Measurements from ENCODE around the gene RPL21. TPM values are rescaled to one million over a fixed set of nuclear protein-coding genes. Genes with fewer than 3 reads are reported as not detected.

The RPL21 gene
- total RNA-seq, 1 experiment from 2014 or later, result 986 TPM

DNA sequence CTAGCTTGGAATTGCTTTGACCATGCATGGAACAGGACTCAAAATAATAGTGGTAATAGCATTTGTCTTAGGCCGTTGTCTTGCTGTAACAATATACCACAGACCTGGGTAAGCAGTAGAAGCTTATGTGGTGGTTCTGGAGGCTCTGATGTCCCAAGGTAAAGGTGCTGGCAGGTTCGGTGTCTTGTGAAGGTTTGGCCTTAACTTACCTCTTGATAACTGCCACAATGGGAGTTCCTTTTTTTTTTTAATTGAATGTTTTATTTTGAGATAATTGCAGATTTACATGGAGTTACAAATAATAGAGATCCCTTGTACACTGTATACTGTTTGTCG is 5.8 kb downstream of the RPL21 start:
- peaks cover 62% of the 10 kb centered on the region for H3K36me3 ChIP-seq (ENCODE audit: insufficient read depth, low read length, poor library complexity, severe bottlenecking)
- no peaks in the 10 kb centered on the region for H3K4me1 ChIP-seq (ENCODE audit: insufficient read depth, low read length, poor library complexity, severe bottlenecking)
- no peak overlapping the region for H3K4me3 ChIP-seq (ENCODE audit: low read depth, low read length, poor library complexity, severe bottlenecking)
- H3K27me3 ChIP-seq (replicated peaks; ENCODE audit: insufficient read depth, low read depth, low read length, poor library complexity), result no peaks in the 10 kb centered on the region
- no peak for DNase-seq (ENCODE audit: low spot score)
- no peak overlapping the region for H3K27ac ChIP-seq (ENCODE audit: low read depth, low read length, poor library complexity, severe bottlenecking)
- BruUV-seq (replicated peaks), result no TSS peak
- no peaks in the 10 kb centered on the region for H3K9me3 ChIP-seq (ENCODE audit: low read depth, low read length, poor library complexity, severe bottlenecking)
- ChIA-PET POLR2A (ENCODE audit: low non-redundant PET) (no interaction called here), CTCF (no interaction called here)
- no peak for TF ChIP-seq EZH2 (IDR thresholded peaks at IDR 0.05; ENCODE audit: borderline replicate concordance, low read depth, low read length, poor library complexity, severe bottlenecking)
- TF ChIP-seq, protein P1, sequence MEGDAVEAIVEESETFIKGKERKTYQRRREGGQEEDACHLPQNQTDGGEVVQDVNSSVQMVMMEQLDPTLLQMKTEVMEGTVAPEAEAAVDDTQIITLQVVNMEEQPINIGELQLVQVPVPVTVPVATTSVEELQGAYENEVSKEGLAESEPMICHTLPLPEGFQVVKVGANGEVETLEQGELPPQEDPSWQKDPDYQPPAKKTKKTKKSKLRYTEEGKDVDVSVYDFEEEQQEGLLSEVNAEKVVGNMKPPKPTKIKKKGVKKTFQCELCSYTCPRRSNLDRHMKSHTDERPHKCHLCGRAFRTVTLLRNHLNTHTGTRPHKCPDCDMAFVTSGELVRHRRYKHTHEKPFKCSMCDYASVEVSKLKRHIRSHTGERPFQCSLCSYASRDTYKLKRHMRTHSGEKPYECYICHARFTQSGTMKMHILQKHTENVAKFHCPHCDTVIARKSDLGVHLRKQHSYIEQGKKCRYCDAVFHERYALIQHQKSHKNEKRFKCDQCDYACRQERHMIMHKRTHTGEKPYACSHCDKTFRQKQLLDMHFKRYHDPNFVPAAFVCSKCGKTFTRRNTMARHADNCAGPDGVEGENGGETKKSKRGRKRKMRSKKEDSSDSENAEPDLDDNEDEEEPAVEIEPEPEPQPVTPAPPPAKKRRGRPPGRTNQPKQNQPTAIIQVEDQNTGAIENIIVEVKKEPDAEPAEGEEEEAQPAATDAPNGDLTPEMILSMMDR (conservative IDR thresholded peaks at IDR 0.05; ENCODE audit: low read depth, low read length), result no peak
- intact Hi-C loops (cut with micrococcal nuclease; ENCODE audit: unreplicated experiment), result no loop called here

DNA sequence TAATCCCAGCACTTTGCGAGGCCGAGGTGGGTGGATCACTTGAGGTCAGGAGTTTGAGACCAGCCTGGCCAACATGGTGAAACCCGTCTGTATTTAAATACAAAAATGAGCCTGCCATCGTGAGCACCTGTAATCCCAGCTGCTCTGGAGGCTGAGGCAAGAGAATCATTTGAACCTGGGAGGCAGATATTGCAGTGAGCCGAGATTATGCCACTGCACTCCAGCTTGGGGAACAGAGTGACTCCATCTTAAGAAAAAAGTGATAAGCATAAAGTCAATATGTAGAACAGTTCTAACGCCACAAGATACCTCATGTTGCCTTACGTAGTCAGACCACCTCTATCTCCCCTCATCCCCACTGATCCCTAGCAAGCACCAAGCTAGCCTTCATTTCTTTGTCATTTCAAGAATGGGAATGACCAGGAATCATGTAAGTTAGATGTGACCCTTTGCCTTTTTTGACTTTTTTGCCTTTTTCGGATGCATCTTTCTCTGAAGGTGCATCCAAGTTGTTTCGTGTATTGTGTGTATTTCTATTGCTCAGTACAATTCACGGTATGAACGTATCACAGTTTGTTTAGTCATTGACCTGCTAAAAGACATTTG is 6.4 kb downstream of the RPL21 start:
- CTCF ChIA-PET, result no interaction called here
- intact Hi-C loops (cut with micrococcal nuclease; ENCODE audit: unreplicated experiment), result no loop called here

DNA sequence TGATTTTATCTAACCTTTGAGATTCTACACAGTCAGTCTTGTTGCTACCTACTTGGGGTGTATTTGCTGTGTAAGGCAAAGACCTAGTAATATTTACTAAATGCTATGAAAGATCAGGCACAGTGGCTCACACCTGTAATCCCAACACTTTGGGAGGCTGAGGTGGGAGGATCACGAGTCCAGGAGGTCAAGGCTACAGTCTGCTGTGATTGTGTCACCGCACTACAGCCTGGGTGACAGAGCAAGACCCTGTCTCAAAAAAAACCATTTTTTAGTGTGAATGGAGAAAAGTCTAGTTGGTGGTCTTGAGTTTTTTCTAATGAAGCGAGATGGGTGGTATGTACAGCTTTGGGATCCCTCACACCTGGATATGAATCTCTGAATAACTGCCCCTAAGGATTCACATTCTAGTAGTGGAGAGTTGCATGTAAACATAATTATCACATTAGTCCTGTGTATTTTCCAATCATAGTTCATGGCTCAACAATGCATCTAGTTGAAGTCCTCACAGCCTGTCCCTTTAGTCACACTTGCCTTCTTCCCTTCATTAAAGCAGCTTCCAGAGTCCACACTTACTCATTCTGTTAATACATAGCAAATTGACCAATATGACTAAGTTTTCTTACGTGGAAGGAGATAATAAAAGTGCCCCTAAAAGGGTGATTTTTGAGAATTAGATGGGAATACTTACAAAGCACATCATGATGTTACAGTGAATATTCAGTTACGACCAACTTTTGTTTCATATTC is 7.5 kb downstream of the RPL21 start:
- CTCF ChIA-PET, result no interaction called here
- intact Hi-C loops (cut with micrococcal nuclease; ENCODE audit: unreplicated experiment), result no loop called here
- Histone ChIP-seq H3K36me3 (ENCODE audit: insufficient read depth, low read length, poor library complexity, severe bottlenecking) (peaks cover 55% of the 10 kb centered on the region), H3K9me3 (ENCODE audit: low read depth, low read length, poor library complexity, severe bottlenecking) (no peaks in the 10 kb centered on the region), H3K4me1 (ENCODE audit: insufficient read depth, low read length, poor library complexity, severe bottlenecking) (no peaks in the 10 kb centered on the region), H3K4me3 (ENCODE audit: low read depth, low read length, poor library complexity, severe bottlenecking) (no peak overlapping the region), H3K27me3 (replicated peaks; ENCODE audit: insufficient read depth, low read depth, low read length, poor library complexity) (no peaks in the 10 kb centered on the region), H3K27ac (ENCODE audit: low read depth, low read length, poor library complexity, severe bottlenecking) (peak overlapping the region; percentile 16)
- TF ChIP-seq, protein P1 (conservative IDR thresholded peaks at IDR 0.05; ENCODE audit: low read depth, low read length), result no peak
- no peak for TF ChIP-seq EZH2 (IDR thresholded peaks at IDR 0.05; ENCODE audit: borderline replicate concordance, low read depth, low read length, poor library complexity, severe bottlenecking)
- POLR2A ChIA-PET (ENCODE audit: low non-redundant PET), result no interaction called here
- no TSS peak for BruUV-seq (replicated peaks)
- no peak for DNase-seq (ENCODE audit: low spot score)

More for the DNA sequence above, 6.4 kb downstream of the RPL21 start:
- Histone ChIP-seq H3K4me1 (ENCODE audit: insufficient read depth, low read length, poor library complexity, severe bottlenecking) (no peaks in the 10 kb centered on the region), H3K27ac (ENCODE audit: low read depth, low read length, poor library complexity, severe bottlenecking) (peak overlapping the region; percentile 16), H3K4me3 (ENCODE audit: low read depth, low read length, poor library complexity, severe bottlenecking) (no peak overlapping the region), H3K9me3 (ENCODE audit: low read depth, low read length, poor library complexity, severe bottlenecking) (no peaks in the 10 kb centered on the region), H3K36me3 (ENCODE audit: insufficient read depth, low read length, poor library complexity, severe bottlenecking) (peaks cover 62% of the 10 kb centered on the region), H3K27me3 (replicated peaks; ENCODE audit: insufficient read depth, low read depth, low read length, poor library complexity) (no peaks in the 10 kb centered on the region)
- DNase-seq (ENCODE audit: low spot score), result no peak
- no peak for TF ChIP-seq EZH2 (IDR thresholded peaks at IDR 0.05; ENCODE audit: borderline replicate concordance, low read depth, low read length, poor library complexity, severe bottlenecking)
- TF ChIP-seq, protein P1 (conservative IDR thresholded peaks at IDR 0.05; ENCODE audit: low read depth, low read length), result no peak
- POLR2A ChIA-PET (ENCODE audit: low non-redundant PET), result no interaction called here
- no TSS peak for BruUV-seq (replicated peaks)

All from A673 (cell line).